Naive thymus-derived CD4-positive, alpha-beta T cell (primary cell): ENCODE measurements around the gene MAP10. TPM values are rescaled to one million over a fixed set of nuclear protein-coding genes. Genes with fewer than 3 reads are reported as not detected.
A peak's percentile ranks its signal among the peaks of the same experiment; 100 is the strongest.

Source experiments
- ATAC-seq: fragments of 150-1000 bp; cut with Tn5 transposase; 2 replicates; pipeline ENCODE4 v1.10.0; 2021; ENCODE audit warnings: mild to moderate bottlenecking, moderate library complexity
- CTCF ChIA-PET: fragments of 350-600 bp; sonication (Branson Sonifier 250); formaldehyde crosslinking; loops from one replicate; lab custom pipeline; 2021; ENCODE audit warnings: antibody characterized with exemption; lab: Charles Lee
- POLR2A ChIA-PET: fragments of 350-600 bp; sonication (Branson Sonifier 250); formaldehyde crosslinking; loops from one replicate; lab custom pipeline; 2021; ENCODE audit warnings: antibody characterized with exemption, inconsistent platforms; lab: Charles Lee
- DNase-seq, 9 donors: peaks; one replicate each; pipeline versions ENCODE4 v3.0.0 to v3.0.0-alpha.2; 2020 to 2022; ENCODE audit warnings: mixed read lengths in 1 of 9
- H3K27ac ChIP-seq: one replicate; pipeline ENCODE4 v1.7.0; 2013; ENCODE audit warnings: mild to moderate bottlenecking, low read depth, low read length, moderate library complexity
- H3K27me3 ChIP-seq, 2 donors: one replicate each; pipeline ENCODE4 v1.7.0; 2013; ENCODE audit warnings: low read length in 2 of 2, mild to moderate bottlenecking in 2 of 2, moderate library complexity in 2 of 2; ENCODE audit not compliant: control insufficient read depth in 2 of 2, insufficient read depth in 2 of 2
- H3K36me3 ChIP-seq, 3 experiments: 1 replicate in 2 of 3; 2 replicates in 1 of 3; pipeline ENCODE4 v1.7.0; 2013; ENCODE audit warnings: low read length in 3 of 3, mild to moderate bottlenecking in 3 of 3, moderate library complexity in 1 of 3; ENCODE audit not compliant: insufficient read depth in 3 of 3, control insufficient read depth in 2 of 3
- H3K4me1 ChIP-seq, 2 donors: one replicate each; pipeline ENCODE4 v1.7.0; 2013; ENCODE audit warnings: low read length in 2 of 2, mild to moderate bottlenecking in 2 of 2, moderate library complexity in 1 of 2; ENCODE audit not compliant: control insufficient read depth in 2 of 2, insufficient read depth in 2 of 2
- H3K4me3 ChIP-seq: 2 replicates; pipeline ENCODE4 v1.7.0; 2013; ENCODE audit warnings: mild to moderate bottlenecking, low read length
- H3K9me3 ChIP-seq, 3 experiments: 1 replicate in 2 of 3; 2 replicates in 1 of 3; pipeline ENCODE4 v1.7.0; 2013; ENCODE audit warnings: low read length in 3 of 3; ENCODE audit not compliant: control insufficient read depth in 2 of 3
- H3K27ac Mint-ChIP-seq, 9 donors: one replicate each; pipeline ENCODE4 v1.8.0; 2020 to 2022; ENCODE audit warnings: mixed read lengths in 9 of 9, mild to moderate bottlenecking in 8 of 9, moderate library complexity in 5 of 9, inconsistent platforms in 2 of 9
- H3K27me3 Mint-ChIP-seq, 5 donors: one replicate each; pipeline ENCODE4 v1.8.0; 2021 to 2022; ENCODE audit warnings: mixed read lengths in 5 of 5, mild to moderate bottlenecking in 1 of 5
- H3K36me3 Mint-ChIP-seq, 5 donors: one replicate each; pipeline ENCODE4 v1.8.0; 2020 to 2022; ENCODE audit warnings: mixed read lengths in 5 of 5, mild to moderate bottlenecking in 3 of 5, inconsistent platforms in 1 of 5
- H3K4me1 Mint-ChIP-seq, 7 donors: one replicate each; pipeline ENCODE4 v1.8.0; 2020 to 2022; ENCODE audit warnings: mixed read lengths in 7 of 7, mild to moderate bottlenecking in 3 of 7, inconsistent platforms in 1 of 7
- H3K4me3 Mint-ChIP-seq, 10 donors: one replicate each; pipeline ENCODE4 v1.8.0; 2020 to 2022; ENCODE audit warnings: mild to moderate bottlenecking in 10 of 10, mixed read lengths in 10 of 10, moderate library complexity in 6 of 10, inconsistent platforms in 2 of 10
- H3K9me3 Mint-ChIP-seq, 11 donors: one replicate each; pipeline ENCODE4 v1.8.0; 2020 to 2022; ENCODE audit warnings: mixed read lengths in 11 of 11, mild to moderate bottlenecking in 4 of 11, inconsistent platforms in 1 of 11, moderate library complexity in 1 of 11
- intact Hi-C, 2 donors: fragments of 100-400 bp; cut with micrococcal nuclease; formaldehyde crosslinking; loops; one replicate each; pipeline ENCODE4 v1.15.1; 2023
- polyA plus RNA-seq, 2 donors: library from polyadenylated mRNA; unstranded; fragments of 300-500 nt; fragmentation: Illumina TruSeq; gene quantifications; one replicate each; pipeline ENCODE4 v1.2.3, GENCODE V29; 2021
- total RNA-seq, 6 experiments: library from RNA in 5 of 6; stranded (reverse) in 5 of 6; gene quantifications; 1 replicate in 5 of 6; 2 replicates in 1 of 6; pipeline ENCODE4 v1.2.3 and lab custom pipeline; 2021 to 2026

MAP10 gene
- total RNA-seq (1 to 10 TPM; 1.5 to 4.5 (median 3.2) TPM), polyA plus RNA-seq (1 to 10 TPM; 2.4 TPM), total RNA-seq (lab: John Stamatoyannopoulos, UW) (3.9 reads per million, percentile 20 among the genes with 10 or more reads in this experiment)

- Mint-ChIP-seq H3K9me3 (peaks cover 0 to 39% (median 16%) of the 10 kb centered on the region in 11 donors), H3K4me3 (peak within 1 kb of the TSS; percentile 82 to 93 (median 88)), H3K36me3 (peaks cover 0 to 34% (median 13%) of the 10 kb centered on the region in 5 donors), H3K4me1 (peaks cover 10 to 35% (median 22%) of the 10 kb centered on the region in 7 donors), H3K27me3 (peaks cover 0 to 12% (median 0%) of the 10 kb centered on the region in 5 donors), H3K27ac (peak within 1 kb of the TSS; percentile 60 to 95 (median 87))
- peak within 1 kb of the TSS; percentile 64 for H3K27ac ChIP-seq
- H3K27me3 ChIP-seq = no peaks in the 10 kb centered on the region
- H3K9me3 ChIP-seq = peaks cover 0 to 3% (median 0%) of the 10 kb centered on the region in 3 experiments
- peak within 1 kb of the TSS; percentile 65 for H3K4me3 ChIP-seq
- POLR2A ChIA-PET = no interaction called here
- ATAC-seq (peak; percentile 83), DNase-seq (peak; percentile 46 to 79 (median 69))
- intact Hi-C loops = loop anchor here (1.0 to 10.0 kb wide), 5 partner anchors 119 to 1278 kb away; partner anchors contain the start of genes NTPCR (in 2 of the 2), SIPA1L2 (in 1 of the 2) and TSNAX (in 1 of the 2)
- CTCF ChIA-PET = no interaction called here
- peaks cover 0 to 7% (median 0%) of the 10 kb centered on the region in 3 experiments for H3K36me3 ChIP-seq
- peaks cover 7 to 12% of the 10 kb centered on the region in 2 donors for H3K4me1 ChIP-seq
Observed at GRCh38 chr1:232805269-232806185, at the start of gene MAP10. MAP10 (plus strand) TSS chr1:232805416; CDS start chr1:232805450, 34 bp downstream.

- POLR2A ChIA-PET = no interaction called here
- Histone ChIP-seq H3K27ac (no peak overlapping the region), H3K36me3 (no peaks in the 10 kb centered on the region), H3K4me3 (no peak overlapping the region), H3K27me3 (no peaks in the 10 kb centered on the region), H3K4me1 (no peaks in the 10 kb centered on the region), H3K9me3 (no peaks in the 10 kb centered on the region)
- CTCF ChIA-PET = no interaction called here
- no peak for ATAC-seq
- no peak overlapping the region for H3K27ac Mint-ChIP-seq
- H3K4me1 Mint-ChIP-seq = peaks cover 0 to 6% (median 0%) of the 10 kb centered on the region in 7 donors
- peaks cover 0 to 3% (median 0%) of the 10 kb centered on the region in 5 donors for H3K36me3 Mint-ChIP-seq
- peaks cover 3 to 20% (median 9%) of the 10 kb centered on the region in 5 donors for H3K27me3 Mint-ChIP-seq
- intact Hi-C loops = no loop called here
- peaks cover 0 to 19% (median 8%) of the 10 kb centered on the region in 11 donors for H3K9me3 Mint-ChIP-seq
- no peak overlapping the region for H3K4me3 Mint-ChIP-seq
- DNase-seq = no peak
Observed at GRCh38 chr1:232764458-232765251, 40.6 kb upstream of the MAP10 start.

GRCh38 chr1:232765542-232765941, 39.7 kb upstream of the MAP10 start:
- Mint-ChIP-seq H3K36me3 (peaks cover 0 to 3% (median 0%) of the 10 kb centered on the region in 5 donors), H3K9me3 (peaks cover 0 to 19% (median 8%) of the 10 kb centered on the region in 11 donors), H3K4me3 (no peak overlapping the region), H3K27ac (no peak overlapping the region), H3K4me1 (peaks cover 0 to 6% (median 0%) of the 10 kb centered on the region in 7 donors), H3K27me3 (peaks cover 3 to 20% (median 9%) of the 10 kb centered on the region in 5 donors)
- Histone ChIP-seq H3K4me1 (no peaks in the 10 kb centered on the region), H3K27me3 (no peaks in the 10 kb centered on the region), H3K27ac (no peak overlapping the region), H3K9me3 (no peaks in the 10 kb centered on the region), H3K36me3 (no peaks in the 10 kb centered on the region), H3K4me3 (no peak overlapping the region)
- ATAC-seq = no peak
- intact Hi-C loops = no loop called here
- POLR2A ChIA-PET = no interaction called here
- no peak for DNase-seq
- CTCF ChIA-PET = no interaction called here

- Histone ChIP-seq H3K36me3 (no peaks in the 10 kb centered on the region), H3K4me3 (no peak overlapping the region), H3K9me3 (no peaks in the 10 kb centered on the region), H3K4me1 (no peaks in the 10 kb centered on the region), H3K27me3 (no peaks in the 10 kb centered on the region), H3K27ac (no peak overlapping the region)
- Mint-ChIP-seq H3K36me3 (peaks cover 0 to 3% (median 0%) of the 10 kb centered on the region in 5 donors), H3K4me1 (peaks cover 0 to 6% (median 0%) of the 10 kb centered on the region in 7 donors), H3K9me3 (peaks cover 0 to 19% (median 8%) of the 10 kb centered on the region in 11 donors), H3K27ac (no peak overlapping the region), H3K4me3 (no peak overlapping the region), H3K27me3 (peaks cover 3 to 20% (median 9%) of the 10 kb centered on the region in 5 donors)
- ATAC-seq (no peak), DNase-seq (no peak)
- intact Hi-C loops = no loop called here
- POLR2A ChIA-PET = no interaction called here
- CTCF ChIA-PET = no interaction called here
Observed at GRCh38 chr1:232766241-232766890, 38.9 kb upstream of the MAP10 start.

GRCh38 chr1:232766904-232767303, 38.3 kb upstream of the MAP10 start:
- H3K36me3 ChIP-seq = no peaks in the 10 kb centered on the region
- Mint-ChIP-seq H3K4me3 (no peak overlapping the region), H3K9me3 (peaks cover 0 to 19% (median 8%) of the 10 kb centered on the region in 11 donors), H3K36me3 (peaks cover 0 to 3% (median 0%) of the 10 kb centered on the region in 5 donors), H3K27ac (no peak overlapping the region), H3K4me1 (peaks cover 0 to 6% (median 0%) of the 10 kb centered on the region in 7 donors), H3K27me3 (peaks cover 3 to 20% (median 9%) of the 10 kb centered on the region in 5 donors)
- no peak overlapping the region for H3K27ac ChIP-seq
- intact Hi-C loops = no loop called here
- no peak overlapping the region for H3K4me3 ChIP-seq
- CTCF ChIA-PET = no interaction called here
- no peaks in the 10 kb centered on the region for H3K9me3 ChIP-seq
- no peak for DNase-seq
- POLR2A ChIA-PET = no interaction called here
- no peak for ATAC-seq
- no peaks in the 10 kb centered on the region for H3K4me1 ChIP-seq
- no peaks in the 10 kb centered on the region for H3K27me3 ChIP-seq
